ENCODE measurements around the gene GUCA1A.

The GUCA1A gene

GRCh38 chr6:42173101-42173500 is at the start of gene GUCA1A:
Gene GUCA1A, plus strand, starts transcription at chr6:42173364. Its CDS starts 250 bp downstream, at chr6:42173614.
- DNase-seq = no peak

DNA sequence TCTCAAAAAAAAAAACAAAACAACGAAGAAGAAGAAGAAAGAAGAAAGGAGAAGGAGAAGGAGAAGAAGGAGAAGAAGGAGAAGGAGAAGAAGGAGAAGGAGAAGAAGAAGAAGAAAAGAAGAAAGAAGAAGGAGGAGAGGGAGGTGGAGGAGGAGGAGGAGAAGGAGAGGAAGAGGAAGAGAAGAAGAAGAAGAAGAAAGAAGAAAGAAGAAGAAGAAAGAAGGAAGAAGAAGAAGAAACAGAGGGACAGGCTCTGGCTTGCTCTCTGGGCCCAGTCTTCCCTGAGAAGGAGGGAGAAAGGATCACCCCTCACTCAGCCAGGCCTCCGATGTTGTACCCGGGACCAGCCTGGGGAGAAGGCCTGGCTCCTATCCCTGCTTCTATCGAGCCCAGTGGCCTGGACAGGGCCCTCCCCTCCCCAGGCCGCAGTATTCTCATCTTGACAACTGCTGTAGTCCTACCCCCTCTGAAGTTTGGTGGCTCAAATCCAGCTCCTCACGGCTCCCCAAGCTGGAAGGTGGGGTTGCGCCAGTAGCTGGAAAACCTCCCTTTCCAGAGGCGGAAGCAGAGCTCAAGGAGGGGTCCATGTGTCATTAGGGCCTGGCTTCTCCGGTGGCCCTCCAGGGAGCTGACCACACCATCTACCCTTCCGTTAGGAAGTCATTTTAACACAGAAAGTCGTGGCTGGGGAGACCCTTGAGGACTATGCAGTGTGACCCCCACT is 49.6 kb upstream of the GUCA1A start:
- no peak for DNase-seq

DNA sequence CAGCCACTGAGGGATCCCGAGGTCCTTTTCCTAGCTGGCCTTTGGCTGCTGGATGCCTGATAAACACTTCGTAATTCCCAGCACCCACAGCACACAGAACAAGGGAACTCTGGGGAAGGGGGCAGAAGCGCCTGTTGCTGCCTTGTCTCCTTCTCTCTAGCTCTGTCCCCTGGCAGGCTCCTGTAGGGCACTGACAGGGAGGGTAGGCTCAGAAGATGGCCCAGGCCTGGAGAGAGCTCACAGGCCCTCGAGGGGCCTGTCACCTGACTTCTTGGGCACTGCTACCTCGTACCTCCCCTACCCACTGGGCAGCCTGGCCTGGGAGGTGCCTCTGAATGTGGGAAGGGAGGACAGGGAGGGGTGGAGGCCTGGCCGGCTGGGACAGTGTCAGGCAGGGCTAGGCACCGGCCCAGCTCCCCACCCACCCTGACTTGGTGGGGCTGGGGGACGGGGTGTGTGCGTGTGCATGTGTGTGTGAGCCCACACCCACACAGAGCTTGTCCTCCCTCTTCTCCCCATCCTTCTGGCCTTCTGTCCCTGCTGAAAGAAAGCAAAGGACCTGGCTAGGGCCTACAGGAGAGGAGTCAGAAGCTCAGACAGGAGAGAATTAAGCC is 48.8 kb upstream of the GUCA1A start:
- no peak for DNase-seq

DNA sequence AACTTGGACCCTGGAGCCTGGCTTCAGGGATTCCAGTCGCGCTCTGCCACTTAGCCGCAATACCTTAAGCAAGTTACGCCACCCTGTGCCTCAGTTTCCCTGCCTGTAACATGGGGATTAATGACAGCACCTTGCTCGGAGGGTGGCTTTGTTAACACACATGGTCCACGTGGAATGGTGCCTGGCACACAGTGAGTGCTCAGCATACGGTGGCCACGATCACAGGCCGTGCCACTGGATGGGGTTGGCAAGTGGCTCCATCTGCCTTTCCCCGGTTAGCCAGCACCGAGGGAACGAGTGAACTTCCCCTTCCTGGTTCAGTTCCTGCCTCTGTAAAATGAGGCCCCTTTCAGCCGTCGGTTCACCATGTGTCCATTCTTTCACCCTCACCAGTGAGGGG is 47.9 kb upstream of the GUCA1A start:
- no peak for DNase-seq

DNA sequence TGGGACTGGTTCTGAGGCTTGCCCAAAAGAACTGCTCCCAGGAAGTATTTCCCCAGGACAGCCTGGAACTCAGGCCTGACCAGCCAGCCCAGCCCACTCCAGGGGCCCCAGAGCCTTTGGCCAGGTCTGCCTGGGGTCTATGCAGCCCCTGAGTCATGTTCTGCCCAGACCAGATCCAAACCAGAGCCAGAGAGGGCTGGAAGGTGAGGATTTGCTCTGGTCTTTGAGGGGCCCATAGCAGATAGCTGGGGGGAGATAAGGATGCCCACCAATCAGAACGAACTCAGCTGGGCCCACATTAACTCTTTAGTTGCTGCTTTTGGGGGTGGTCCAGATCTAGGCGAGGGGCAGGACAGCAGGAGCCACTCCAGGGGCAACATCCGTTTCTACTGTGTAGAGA is 47.5 kb upstream of the GUCA1A start:
- no peak for DNase-seq

- no peak for DNase-seq
Measured at GRCh38 chr6:42128460-42129359, 44.5 kb upstream of the GUCA1A start.

- DNase-seq = no peak
Measured at GRCh38 chr6:42129360-42129676, 43.8 kb upstream of the GUCA1A start.

DNA sequence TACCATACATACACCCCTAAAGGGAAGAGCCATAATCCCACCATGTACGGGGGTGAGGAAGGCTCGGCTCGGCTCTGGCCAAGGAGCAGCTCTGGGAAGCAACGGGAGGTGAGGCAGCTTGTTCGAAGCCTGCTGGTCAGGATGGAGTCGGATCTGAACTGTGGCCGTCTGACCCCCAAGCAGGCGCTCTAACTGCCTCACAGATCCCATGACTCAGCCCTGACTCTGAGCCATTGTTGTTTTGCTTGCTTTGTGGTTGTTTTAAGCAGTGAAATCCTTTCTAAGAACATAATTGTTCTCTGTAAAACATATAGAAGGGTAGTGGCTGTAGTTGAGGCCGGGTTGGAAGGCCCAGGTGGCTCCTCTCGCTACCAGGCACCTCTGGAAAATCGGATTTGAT is 41.6 kb upstream of the GUCA1A start:
- no peak for DNase-seq

DNA sequence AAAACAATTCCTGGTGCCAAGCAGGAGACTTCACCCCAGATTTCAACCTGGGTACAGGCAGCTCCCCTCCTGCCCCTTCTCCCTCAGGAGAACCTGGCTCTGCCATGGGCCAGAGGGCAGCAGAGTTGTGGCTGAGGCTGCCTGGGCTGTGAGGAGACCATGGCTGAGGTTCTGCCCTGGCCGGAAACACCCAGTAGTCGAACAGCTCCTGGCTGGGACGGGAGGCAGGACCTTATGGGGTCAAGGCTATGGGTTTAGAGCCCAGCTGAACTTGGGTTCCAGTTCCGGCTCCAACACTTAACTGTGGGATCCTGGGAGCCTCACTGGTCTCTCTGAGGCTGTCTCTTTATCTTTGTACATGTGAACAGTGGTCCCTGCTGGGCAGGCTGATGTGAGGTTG is 39.2 kb upstream of the GUCA1A start:
- DNase-seq = no peak

DNA sequence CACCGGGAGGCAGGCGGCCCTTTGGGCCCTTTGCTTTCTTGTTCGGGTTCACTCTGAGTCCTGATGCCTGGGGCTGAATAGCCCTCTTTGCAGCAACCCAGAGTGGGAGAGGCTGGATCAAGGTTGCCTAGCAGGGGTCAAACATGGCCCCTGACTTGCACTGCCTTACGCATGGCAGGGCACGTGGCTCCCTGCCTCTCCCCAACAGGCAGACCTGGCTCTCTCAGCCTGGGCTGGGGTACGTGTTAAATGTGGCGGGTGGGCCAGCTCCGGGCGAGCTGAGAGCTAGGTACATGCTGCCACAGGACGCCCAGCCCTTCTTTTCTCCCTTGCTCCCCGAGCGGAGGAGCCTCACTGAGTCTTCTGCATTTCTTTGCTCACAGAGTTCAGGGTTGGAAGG is 38.0 kb upstream of the GUCA1A start:
- no peak for DNase-seq

- no peak for DNase-seq
Measured at GRCh38 chr6:42135722-42136121, 37.4 kb upstream of the GUCA1A start.

DNA sequence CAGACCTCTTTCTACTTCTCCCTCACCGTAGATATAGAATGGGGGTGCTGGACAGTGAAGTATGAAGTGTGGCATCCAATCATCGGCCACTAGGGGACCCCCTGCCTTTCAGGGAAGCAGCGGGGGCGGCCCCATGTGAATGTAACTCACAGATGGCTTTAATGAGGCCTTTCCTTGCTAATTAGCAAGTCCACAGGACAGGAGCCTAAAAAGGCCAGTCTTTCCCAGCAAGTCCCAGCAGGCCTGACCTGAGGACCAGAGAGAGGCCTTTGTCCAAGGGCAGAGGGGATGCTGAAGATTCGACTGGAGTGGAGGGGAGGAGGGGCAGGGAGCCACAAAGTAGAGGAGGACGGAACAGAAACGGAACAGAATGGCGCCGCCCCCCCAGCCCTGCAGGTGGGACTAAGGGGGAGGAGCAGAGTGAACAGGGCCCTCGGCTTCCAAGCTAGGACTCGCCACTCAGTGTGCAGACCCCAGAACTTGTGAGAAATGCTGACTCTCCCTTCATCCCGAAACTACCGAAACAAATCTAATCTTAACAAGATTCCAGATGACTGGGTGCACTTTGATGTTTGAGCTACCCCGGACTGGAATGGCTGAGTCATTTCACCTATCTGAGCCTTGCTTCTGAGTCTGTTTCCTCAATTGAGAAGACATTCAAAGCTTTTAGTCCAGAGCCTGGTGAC is 36.5 kb upstream of the GUCA1A start:
- no peak for DNase-seq

DNA sequence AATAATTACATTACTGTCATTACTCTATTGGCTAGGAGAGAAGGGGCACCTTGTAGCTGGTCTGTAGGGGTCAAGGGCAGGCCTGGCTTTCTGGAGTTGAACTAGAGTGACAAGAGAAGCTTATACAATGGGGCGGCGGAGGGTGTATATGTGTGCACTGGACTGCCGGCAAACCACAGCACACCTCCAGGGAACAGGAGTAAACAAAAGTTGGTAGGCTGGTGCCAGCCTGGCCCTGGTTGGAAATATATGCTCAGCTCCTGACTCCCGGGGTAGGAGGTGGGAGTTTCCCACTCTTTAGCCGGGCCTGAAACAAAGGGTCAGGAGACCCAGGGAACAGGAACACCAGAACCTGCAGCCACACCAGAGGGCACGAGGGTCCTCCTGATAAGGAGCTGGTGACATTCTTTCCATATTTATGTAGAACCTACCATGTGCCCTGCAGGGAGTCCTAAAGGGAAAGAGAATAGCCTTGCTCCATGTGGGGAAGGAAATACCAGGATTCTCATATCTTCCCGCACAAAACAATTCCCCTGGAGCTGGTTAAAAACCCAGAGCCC is 35.9 kb upstream of the GUCA1A start:
- no peak for DNase-seq

- DNase-seq = no peak
Measured at GRCh38 chr6:42138190-42138589, 35.0 kb upstream of the GUCA1A start.

- peak; percentile 11 for DNase-seq
Measured at GRCh38 chr6:42138630-42139619, 34.2 kb upstream of the GUCA1A start.

GRCh38 chr6:42140032-42140431 is 33.1 kb upstream of the GUCA1A start:
- no peak for DNase-seq

DNA sequence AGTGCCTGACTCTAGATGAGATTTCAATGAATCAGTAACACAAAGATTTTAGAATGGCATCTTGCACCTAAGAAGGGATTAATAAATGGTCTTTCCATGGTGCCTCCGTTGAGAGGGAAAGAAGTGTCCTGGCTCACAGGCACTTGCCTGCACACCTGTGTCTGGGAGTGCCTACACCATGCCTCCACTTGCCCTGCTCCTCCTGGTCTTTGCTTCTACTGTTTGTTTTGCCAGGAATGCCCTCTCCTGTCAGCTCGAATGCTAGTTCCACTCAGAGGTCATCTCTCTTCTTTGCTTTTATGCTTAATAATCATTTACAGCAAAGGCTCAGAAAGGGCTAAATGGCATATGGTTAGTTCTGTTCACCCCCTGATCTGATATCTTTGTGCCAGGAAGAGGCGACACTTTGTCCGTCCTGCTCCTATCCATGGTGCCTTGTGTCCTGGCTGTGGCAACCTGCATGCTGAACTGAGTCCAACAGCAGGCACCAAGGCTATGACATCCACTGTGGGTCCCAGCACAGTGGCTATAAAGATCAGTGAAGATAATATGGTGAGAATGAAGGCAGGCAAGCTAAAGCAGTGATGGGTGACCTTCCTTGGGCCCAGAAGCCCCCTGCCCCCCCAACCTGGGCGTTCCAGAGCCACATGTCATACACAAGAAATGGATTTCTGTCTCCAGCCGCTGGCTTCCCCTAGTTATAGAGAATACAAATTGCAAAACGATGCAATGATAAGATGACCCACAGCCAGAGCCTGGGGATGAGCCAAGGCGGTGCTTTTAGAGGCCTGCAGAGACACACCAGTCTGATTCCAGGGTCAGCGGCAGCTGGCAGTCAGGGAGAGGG is 32.2 kb upstream of the GUCA1A start:
- no peak for DNase-seq

- no peak for DNase-seq
Measured at GRCh38 chr6:42141603-42142117, 31.5 kb upstream of the GUCA1A start.

DNA sequence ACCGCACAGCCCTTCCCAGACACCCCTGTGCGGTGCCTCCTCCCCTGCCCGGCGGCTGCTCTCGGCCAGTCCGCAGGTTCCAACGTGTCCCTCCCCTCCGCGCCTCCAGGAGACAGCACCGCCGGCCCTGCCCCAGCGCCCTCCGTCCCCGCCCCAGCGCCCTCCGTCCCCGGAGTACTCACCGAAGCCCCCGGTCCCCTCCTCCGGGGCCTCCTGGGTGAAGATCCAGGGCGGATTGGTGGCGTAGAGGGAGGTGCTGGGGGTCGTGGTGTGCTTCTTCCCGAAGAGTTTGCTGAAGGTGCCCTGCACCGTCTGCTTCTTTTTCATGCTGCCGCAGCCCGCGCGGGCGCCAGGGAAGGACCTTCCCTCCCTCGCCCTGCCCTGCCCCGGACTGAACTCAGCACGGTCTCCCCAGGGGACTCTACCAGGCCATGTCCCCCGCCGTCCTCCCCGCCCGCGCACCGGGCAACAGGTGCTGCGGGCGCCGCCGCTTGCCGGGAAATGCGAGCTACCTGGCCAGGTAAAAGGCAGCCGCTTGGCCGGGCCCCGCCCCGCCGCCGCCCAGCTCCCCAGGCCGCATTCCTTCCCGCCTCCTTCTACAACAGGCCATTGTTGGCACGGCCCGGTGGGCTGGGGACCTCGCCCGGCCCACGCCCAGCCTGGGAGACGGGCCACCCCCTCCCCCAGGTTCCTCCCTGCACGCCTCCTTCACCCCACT is 30.9 kb upstream of the GUCA1A start, which contains the start of gene C6orf132:
Gene C6orf132 (minus strand): TSS at position 503 of the 718 bp plus-strand sequence. CDS start 176 bp downstream, at position 327.
- peak; percentile 3 for DNase-seq

GRCh38 chr6:42147138-42147562 is 26.0 kb upstream of the GUCA1A start:
- no peak for DNase-seq

All from NCI-H2029 (cell line).